Activated gamma-delta T cell treated with anti-CD3 and anti-CD28 coated beads, Interleukin-2, amount 50 U/mL, for 16 hours (primary cell): ENCODE results near the gene CCDC136.

Experiments used
- DNase-seq: peaks from one replicate; pipeline ENCODE4 v3.0.0-alpha.2; 2020; ENCODE audit warnings: low read depth

The CCDC136 gene

GRCh38 chr7:128805225-128805624 is 13.5 kb downstream of the CCDC136 start:
- DNase-seq = no peak

- no peak for DNase-seq
Observed at GRCh38 chr7:128807191-128807590, 15.4 kb downstream of the CCDC136 start.

GRCh38 chr7:128809363-128809762 is 17.6 kb downstream of the CCDC136 start:
- no peak for DNase-seq

GRCh38 chr7:128810473-128810872 is 18.7 kb downstream of the CCDC136 start:
- no peak for DNase-seq

GRCh38 chr7:128810997-128811396 is 19.2 kb downstream of the CCDC136 start:
- no peak for DNase-seq

DNA sequence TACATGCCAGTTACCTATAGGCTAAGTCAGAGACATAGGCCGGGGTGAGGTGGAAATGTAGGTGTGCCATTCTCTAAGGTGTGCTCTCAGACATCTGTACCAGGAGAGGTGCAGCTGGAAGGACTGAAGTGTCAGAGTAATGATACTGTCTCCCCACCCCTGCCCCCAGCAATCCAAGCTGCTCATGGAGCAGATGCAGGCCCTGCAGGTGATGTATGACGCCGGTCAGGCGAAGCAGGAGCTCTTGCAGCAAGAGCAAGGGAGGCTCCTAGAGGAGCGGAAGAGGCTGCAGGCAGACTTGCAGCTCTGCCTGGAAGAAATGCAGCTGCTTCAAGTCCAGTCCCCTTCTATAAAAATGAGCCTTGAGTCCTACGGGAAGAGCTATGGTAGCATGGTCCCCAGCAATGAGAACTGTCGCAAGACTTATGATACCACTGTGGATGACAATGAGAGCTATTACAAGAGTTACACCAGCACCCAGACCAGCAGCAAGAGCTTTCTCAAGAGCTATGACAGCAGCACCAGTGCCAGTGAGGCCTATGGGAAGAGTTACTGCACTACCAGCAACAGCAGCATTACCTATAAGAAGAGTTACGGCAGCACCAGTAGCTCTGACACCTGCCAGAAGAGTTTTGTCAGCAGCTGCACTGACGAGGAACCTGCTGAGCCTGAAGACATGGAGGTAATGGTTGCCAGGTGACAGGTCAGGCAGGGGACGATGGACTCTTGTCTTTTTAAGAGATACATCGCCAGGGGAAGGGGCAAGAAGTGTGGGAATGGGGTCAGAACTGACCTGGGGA is 20.1 kb downstream of the CCDC136 start:
- DNase-seq = no peak

DNA sequence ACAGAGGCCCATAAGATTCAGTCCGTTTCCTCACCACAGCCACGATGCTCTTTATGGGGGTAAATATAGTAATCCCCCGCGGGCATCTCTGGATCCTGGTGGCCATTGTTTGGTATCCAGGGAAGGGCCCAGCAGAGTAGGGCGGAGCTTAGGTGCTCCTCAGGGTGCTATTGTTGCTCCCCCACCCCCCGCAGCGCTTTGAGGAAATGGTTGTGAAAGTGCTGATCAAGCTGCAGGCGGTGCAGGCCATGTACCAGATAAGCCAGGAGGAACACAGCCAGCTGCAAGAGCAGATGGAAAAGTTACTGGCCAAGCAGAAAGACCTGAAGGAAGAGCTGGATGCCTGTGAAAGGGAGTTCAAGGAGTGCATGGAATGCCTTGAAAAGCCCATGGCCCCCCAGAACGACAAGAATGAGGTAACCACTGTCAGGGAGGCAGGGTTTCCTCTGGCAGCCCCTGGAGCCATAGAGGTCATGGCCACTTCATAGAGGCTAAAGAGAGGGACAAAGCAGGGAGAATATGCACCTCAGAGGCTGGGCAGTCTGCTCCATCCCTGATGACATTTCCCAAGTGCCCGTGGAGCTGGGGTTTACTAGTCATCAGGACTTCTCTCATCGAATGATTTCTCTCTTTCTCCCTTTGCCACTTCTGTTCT is 20.9 kb downstream of the CCDC136 start:
- DNase-seq = no peak

DNA sequence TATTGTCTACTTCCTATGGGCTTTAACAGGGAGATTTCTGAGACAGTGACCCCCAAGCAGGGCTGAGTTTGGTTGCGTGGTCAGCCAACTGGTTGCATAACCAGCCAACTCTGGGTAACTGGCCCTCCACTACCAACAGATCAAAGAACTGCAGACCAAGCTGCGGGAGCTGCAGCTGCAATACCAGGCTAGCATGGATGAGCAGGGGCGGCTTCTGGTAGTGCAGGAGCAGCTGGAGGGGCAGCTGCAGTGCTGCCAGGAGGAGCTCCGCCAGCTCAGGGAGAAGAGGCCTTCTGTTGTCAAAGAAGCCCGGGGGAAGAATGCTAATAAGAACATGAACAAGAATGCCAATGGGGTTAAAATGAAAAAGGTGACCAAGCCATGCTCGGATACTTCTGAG is 22.7 kb downstream of the CCDC136 start:
- DNase-seq = no peak

GRCh38 chr7:128815289-128815942 is 23.6 kb downstream of the CCDC136 start:
- DNase-seq = no peak

DNA sequence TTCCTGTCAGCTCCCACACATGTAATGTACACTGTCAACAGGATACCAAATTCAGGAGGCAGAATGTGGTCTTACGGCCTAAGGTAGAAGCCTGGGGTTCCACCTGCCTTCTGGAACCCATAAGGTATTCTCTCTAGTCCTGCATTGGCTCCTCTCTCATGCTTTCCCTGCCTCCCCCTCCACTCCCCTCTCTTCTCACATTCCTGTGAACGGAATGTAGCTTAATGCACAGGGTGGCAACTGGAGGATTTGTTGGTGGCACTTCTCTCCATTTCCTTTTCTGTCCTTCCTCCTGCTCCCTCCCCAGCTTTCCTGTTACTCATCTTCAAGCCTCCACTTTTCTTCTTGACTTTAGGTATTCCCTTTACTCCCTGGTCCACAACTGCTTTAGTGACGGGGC is 26.9 kb downstream of the CCDC136 start:
- DNase-seq = no peak

DNA sequence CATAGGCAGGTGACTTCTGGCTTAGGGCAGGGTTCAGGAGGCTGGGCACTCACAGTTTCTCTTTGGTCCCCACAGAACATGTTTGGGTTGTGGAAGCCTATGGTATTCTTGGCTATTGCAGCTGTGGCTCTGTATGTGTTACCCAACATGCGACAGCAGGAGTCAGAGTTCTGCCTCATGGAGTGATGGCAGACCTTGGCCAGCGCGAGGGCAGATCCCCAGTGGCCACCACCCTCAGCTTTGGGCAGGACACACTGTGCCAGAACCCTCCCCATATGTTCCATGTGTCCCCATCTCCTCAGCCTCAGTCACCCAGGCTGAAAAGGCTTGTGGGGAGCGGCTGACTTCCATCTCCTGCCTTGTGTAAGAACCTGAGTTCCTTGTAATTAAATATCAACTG is 30.0 kb downstream of the CCDC136 start:
- no peak for DNase-seq

DNA sequence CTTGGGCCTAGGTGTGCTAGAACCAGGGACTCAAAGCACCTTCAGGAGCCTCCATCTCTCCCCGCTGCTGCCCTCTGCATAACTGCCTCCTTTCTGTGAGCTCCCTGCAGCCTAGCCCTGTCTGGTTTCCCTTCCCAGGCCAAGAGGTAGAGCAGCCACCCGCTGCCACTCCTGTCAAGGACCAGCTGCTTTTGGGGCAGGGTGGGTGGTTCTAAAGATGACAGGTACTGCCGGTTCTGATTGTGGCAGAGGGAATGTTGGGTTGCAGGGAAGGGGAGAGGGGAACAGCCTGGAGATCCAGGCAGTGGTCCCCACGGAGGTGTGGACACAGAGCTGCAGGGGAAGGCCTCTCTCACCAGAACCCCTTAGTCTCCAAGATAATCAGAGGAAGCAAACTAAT is 34.7 kb downstream of the CCDC136 start:
- DNase-seq = no peak

DNA sequence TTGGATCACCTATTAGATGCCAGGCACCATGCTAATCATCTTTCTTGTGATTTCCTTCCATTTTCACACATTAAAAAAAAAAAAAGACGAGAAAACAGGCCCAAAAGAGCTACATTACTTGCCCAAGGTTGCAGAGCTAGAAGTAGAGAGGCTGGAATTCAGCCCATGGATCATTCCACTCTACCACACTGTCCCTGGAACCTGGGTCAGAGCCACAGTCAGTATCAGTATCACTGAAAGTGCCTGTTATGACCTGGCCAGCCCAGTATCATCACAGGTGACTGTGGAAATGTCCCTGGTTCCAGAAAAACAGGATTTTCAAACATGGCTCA is 35.1 kb downstream of the CCDC136 start:
- DNase-seq = no peak

DNA sequence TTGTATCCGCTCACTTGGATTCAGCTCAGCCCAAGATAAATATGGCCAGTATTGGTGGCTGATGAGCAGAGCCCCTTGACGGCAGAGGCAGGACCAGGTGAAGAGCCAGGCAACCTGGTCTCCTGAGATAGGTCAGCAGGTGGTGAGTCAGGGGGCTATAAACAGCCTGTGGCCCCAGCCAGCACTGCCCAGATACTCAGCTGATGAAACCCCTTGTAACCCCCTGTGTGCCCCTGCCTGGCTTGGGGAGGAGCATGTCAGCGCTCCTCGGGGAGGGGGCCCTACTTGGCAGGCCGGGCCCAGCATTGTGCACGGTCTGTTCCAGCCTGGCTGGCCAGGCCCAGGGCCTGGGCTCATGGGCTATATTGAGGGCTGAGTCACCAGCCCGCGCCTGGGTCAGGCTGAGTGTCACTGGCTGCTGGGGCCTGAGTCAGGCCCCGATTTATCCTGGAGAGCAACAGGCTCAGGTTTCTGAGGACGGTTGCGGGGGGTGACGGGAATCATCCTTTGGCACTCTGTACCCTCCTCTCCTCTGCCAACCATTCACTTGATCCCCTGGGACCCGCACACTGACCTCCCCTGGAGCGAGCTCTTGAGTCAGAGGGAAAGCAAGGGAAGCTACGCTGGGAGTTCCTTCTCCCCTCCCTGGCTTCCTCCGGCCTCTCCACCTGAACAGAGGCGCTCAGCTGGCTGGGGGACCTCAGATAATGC is 35.6 kb downstream of the CCDC136 start:
- no peak for DNase-seq

DNA sequence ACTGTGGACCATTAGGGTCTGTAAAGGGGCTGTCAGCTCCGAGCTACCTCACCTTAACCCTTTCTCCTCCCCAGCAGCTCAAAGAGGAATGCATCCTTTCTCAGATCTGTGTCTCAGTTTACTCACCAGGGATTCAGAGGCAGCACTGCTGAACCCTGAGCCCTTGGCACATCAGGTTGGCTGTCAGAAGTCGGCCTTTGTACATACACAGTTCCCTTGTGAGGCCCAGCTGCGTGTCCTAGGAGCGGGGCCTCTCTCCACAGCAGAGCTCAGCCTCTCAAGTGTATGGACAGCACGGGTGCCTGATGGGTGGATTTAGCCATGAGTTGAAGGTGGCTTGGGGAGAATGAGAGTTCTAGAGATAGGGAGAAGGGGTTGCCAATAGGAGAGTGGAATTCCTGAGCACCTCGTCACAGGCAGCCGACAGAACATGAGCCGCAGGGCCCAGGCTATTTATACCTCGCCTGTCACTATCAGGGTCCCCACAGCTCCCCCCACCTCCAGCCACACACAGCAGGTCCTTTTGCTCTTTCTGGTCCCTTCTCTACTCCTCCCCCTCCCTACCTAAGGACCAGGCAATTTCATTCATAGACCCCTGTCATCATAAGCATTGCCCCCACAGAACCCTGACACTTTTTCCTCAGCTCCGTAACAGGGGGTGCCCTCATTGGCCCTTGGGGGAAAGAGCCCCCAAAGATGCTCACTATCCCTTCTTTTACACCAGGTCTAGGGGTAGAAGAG is 36.4 kb downstream of the CCDC136 start:
- no peak for DNase-seq

DNA sequence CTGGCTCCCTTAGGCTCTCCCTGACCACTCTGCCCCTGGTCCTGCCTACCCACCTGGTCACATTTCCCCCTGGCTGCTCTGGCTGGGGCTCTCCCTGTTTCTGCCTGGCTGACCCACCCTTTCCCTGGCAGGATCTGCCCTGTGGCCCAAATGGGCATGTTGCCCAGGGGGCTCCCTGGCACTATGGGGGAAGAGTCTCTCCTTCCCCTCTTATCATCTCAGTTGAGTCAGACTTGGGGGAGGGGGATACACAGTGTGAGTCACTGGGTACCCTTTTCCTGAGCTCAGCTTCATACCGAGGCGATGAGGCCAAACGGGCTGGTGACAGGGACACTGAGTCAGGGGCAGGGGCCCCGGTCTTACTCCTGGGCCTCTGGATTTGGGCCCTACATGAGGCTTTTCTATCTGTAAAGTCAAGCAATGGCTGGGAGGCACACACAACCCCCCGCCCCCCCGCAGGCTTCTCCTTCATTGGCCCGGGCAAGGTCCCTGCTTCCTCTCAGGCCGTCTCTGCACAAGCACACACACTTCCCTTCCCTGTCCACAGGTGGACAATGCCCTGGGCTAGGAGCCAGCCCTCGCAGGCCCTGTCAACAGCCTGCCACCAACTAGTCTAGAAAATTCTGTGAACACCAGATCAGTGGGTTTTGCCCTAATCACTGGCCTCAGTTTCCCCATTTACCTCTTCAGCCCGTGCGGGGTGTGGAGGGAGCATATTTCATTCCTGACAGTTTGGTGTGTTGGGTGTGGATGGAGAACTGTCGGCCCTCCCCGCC is 37.8 kb downstream of the CCDC136 start:
- DNase-seq = no peak

DNA sequence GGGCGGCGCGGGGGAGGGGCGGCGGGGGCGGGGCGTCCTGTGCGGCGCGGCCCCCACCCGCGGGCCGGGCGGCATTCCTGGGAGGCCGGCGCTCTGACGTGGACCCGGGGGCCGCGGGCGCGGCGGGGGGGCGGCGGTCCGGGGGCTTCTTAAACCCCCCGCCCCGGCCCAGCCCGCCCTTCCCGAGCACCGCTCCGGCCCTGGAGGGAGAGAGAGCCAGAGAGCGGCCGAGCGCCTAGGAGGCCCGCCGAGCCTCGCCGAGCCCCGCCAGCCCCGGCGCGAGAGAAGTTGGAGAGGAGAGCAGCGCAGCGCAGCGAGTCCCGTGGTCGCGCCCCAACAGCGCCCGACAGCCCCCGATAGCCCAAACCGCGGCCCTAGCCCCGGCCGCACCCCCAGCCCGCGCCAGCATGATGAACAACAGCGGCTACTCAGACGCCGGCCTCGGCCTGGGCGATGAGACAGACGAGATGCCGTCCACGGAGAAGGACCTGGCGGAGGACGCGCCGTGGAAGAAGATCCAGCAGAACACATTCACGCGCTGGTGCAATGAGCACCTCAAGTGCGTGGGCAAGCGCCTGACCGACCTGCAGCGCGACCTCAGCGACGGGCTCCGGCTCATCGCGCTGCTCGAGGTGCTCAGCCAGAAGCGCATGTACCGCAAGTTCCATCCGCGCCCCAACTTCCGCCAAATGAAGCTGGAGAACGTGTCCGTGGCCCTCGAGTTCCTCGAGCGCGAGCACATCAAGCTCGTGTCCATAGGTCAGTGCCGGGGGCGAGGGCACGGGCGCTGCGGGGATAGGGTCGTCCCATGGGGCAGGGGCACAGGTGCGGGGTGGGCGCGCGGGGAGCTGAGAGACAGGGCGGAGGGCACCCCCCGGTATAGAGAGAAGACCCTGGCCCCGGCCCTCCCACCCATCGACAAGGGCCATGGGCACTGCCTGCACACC is 38.7 kb downstream of the CCDC136 start, which contains the start of gene FLNC:
Gene FLNC, plus strand, starts transcription at position 176 of the 947 bp plus-strand sequence. Its CDS starts 232 bp downstream, at position 408.
- DNase-seq = no peak

- no peak for DNase-seq
Observed at GRCh38 chr7:128831178-128831993, 39.6 kb downstream of the CCDC136 start.
